Measurements from ENCODE around the gene ARF3.

The ARF3 gene

DNA sequence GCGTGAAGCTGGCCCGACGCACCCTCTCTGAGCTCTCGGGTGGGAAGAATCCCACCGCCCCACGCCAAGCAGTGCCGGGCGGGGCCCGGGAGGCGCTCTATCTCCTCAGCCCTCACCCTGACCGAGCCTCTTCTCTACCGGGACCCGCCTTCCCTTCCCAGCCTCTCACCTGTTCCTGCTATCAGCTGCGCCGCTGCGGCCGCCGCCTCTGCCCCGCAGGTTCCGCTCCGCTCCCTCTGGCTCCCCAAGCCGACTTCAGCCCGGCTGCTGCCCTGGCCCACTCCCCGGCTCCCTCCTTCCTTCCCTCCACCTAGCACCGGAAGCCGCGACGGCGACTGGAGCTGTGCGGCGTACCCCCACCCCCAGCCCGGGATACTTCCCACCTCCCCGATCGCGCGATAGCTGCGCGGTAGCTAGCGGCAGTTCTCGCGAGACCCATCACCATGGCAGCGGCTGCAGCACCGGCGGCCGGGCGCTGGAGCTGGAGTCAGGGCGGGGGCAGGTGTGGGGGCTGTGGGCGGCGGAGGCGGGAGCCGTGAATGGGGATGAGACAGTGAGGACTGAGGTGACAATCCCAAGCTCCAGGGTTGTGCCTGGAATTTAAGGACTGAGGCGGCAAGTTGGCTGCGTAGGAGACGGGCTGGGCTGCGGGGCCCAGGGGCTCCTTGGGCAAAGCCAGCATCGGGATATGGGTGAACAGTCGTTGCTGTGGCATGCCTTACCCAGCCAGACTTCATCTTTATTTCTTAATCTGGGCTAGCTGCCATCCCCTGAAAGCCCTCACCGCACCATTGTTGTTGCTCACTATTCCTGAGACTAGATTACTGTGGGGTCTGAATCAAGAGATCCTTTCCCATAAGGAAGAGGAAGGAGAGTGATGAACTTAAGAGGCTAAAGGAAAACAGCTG, at the start of gene ARF3:
TSS of gene ARF3 (minus strand) at position 347 of the 908 bp plus-strand sequence. CDS start 16,392 bp downstream, outside the sequence.
- H3K4me1 Mint-ChIP-seq: peaks cover 37% of the 10 kb centered on the region
- ATAC-seq: peak; percentile 99
- peak within 1 kb of the TSS; percentile 95 to 97 for H3K4me3 Mint-ChIP-seq

DNA sequence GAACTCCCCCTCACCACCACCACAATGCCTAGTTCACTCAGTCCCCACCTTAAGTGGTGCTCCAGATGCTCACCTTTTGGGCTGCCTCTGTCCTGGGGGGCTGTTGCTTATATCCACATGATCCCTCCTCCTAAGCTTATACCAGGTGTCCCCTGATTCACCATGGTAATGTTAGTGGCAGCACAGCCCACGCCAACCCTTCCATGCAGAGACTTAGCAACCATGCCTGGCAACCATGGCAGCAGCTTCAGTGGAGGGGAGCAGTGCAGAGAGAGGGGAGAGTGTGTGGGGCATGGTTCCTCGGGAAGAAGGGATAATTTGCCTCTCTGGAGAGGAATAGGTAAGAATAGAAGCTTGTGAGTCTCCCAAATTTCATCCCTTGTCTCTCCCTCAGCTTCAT, 43.1 kb upstream of the ARF3 start:
- Mint-ChIP-seq H3K9me3 (no peaks in the 10 kb centered on the region), H3K4me3 (peak overlapping the region in 1 of 2 donors; percentile 7), H3K4me1 (peaks cover 46% of the 10 kb centered on the region), H3K27ac (peak overlapping the region in 1 of 2 donors; percentile 60), H3K27me3 (peaks cover 48% of the 10 kb centered on the region)
- ATAC-seq: no peak
- DNase-seq: no peak

More for the DNA sequence above, at the start of gene ARF3:
- Mint-ChIP-seq H3K9me3 (no peaks in the 10 kb centered on the region), H3K27me3 (peaks cover 26% of the 10 kb centered on the region), H3K27ac (peak within 1 kb of the TSS; percentile 92 to 98)
- peak; percentile 88 to 92 for DNase-seq

DNA sequence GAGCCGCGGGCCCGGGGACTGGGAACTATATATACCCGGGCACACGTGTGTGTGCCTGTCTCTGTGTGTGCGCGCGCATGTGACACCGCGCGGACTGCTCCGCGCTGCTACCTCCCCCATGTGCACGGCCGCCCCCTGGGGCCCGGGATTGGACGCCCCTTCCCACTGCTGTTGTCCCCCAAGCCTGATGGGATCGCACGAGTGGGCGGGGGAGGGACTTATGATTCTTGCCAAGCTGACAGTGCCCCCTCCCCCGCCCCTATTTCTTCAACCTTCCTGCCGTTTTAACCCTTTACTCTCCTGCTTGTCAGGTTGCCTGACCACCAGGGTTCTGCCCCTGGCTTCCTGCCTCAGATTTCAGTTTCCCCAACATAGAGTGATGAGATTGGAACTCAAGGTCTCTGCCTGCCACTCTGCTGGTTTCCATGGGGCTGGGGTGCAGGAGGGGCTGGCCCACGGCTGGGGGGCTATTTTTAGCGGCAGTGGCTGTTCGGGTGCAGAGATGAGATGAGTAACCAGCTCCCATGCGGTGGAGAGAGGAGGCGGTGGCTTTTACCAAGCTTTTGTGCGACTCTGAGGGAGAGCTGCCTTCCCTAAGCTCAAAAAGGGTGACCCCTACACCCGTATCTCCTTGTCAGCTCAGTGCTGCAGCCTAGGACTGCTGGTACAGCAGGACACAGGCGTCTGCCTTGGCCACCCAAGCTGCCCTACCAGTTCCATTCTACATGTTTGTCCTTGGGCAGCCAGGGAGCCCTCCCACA, 42.3 kb upstream of the ARF3 start, which contains the start of gene DDN:
TSS of gene DDN (minus strand) at position 5 of the 761 bp plus-strand sequence. CDS start 88 bp downstream, outside the sequence.
- ATAC-seq (peak; percentile 72), DNase-seq (peak; percentile 47 to 58)
- peak within 1 kb of the TSS in 1 of 2 donors; percentile 81 for H3K27ac Mint-ChIP-seq
- no peaks in the 10 kb centered on the region for H3K9me3 Mint-ChIP-seq
- H3K4me1 Mint-ChIP-seq: peaks cover 51% of the 10 kb centered on the region
- peak within 1 kb of the TSS; percentile 83 to 87 for H3K4me3 Mint-ChIP-seq
- peaks cover 56% of the 10 kb centered on the region for H3K27me3 Mint-ChIP-seq

- Mint-ChIP-seq H3K27ac (no peak overlapping the region), H3K27me3 (peaks cover 64% of the 10 kb centered on the region), H3K9me3 (no peaks in the 10 kb centered on the region), H3K4me1 (peaks cover 51% of the 10 kb centered on the region), H3K4me3 (peak overlapping the region; percentile 73 to 83)
- ATAC-seq (no peak), DNase-seq (no peak)
Observed at GRCh38 chr12:48998497-48999353, 41.4 kb upstream of the ARF3 start.

GRCh38 chr12:48997719-48998496, 40.6 kb upstream of the ARF3 start:
- H3K9me3 Mint-ChIP-seq: no peaks in the 10 kb centered on the region
- no peak overlapping the region for H3K27ac Mint-ChIP-seq
- peaks cover 70% of the 10 kb centered on the region for H3K27me3 Mint-ChIP-seq

GRCh38 chr12:48996794-48997718, 39.8 kb upstream of the ARF3 start:
- no peak overlapping the region for H3K27ac Mint-ChIP-seq
- peak overlapping the region; percentile 64 to 79 for H3K4me3 Mint-ChIP-seq
- peak; percentile 58 for ATAC-seq

More at GRCh38 chr12:48997719-48998496, 40.6 kb upstream of the ARF3 start:
- peak in 1 of 2 donors; percentile 42 for DNase-seq
- peak overlapping the region; percentile 73 to 83 for H3K4me3 Mint-ChIP-seq
- peak; percentile 15 for ATAC-seq
- H3K4me1 Mint-ChIP-seq: peaks cover 51% of the 10 kb centered on the region

GRCh38 chr12:48995086-48995879, 38.0 kb upstream of the ARF3 start:
- no peak for ATAC-seq
- DNase-seq: peak; percentile 42 to 43
- no peaks in the 10 kb centered on the region for H3K9me3 Mint-ChIP-seq
- H3K27me3 Mint-ChIP-seq: peaks cover 69% of the 10 kb centered on the region
- H3K4me3 Mint-ChIP-seq: peak overlapping the region; percentile 26 to 51
- peaks cover 47% of the 10 kb centered on the region for H3K4me1 Mint-ChIP-seq
- H3K27ac Mint-ChIP-seq: no peak overlapping the region

More at GRCh38 chr12:48996794-48997718, 39.8 kb upstream of the ARF3 start:
- Mint-ChIP-seq H3K4me1 (peaks cover 51% of the 10 kb centered on the region), H3K27me3 (peaks cover 70% of the 10 kb centered on the region), H3K9me3 (no peaks in the 10 kb centered on the region)
- DNase-seq: peak in 1 of 2 donors; percentile 64

GRCh38 chr12:48994224-48995085, 37.2 kb upstream of the ARF3 start:
- Mint-ChIP-seq H3K4me3 (no peak overlapping the region), H3K27me3 (peaks cover 69% of the 10 kb centered on the region)
- no peak for DNase-seq

GRCh38 chr12:48993787-48994186, 36.5 kb upstream of the ARF3 start:
- no peak for ATAC-seq
- Mint-ChIP-seq H3K27ac (no peak overlapping the region), H3K4me1 (peaks cover 32% of the 10 kb centered on the region), H3K4me3 (no peak overlapping the region), H3K27me3 (peaks cover 73% of the 10 kb centered on the region), H3K9me3 (no peaks in the 10 kb centered on the region)
- no peak for DNase-seq

More at GRCh38 chr12:48994224-48995085, 37.2 kb upstream of the ARF3 start:
- no peak overlapping the region for H3K27ac Mint-ChIP-seq
- no peak for ATAC-seq
- peaks cover 39% of the 10 kb centered on the region for H3K4me1 Mint-ChIP-seq
- H3K9me3 Mint-ChIP-seq: no peaks in the 10 kb centered on the region

GRCh38 chr12:48991247-48992050, 34.2 kb upstream of the ARF3 start:
- H3K4me1 Mint-ChIP-seq: peaks cover 19% of the 10 kb centered on the region
- H3K4me3 Mint-ChIP-seq: no peak overlapping the region
- H3K27ac Mint-ChIP-seq: no peak overlapping the region
- no peaks in the 10 kb centered on the region for H3K9me3 Mint-ChIP-seq
- DNase-seq: no peak
- peaks cover 80% of the 10 kb centered on the region for H3K27me3 Mint-ChIP-seq
- no peak for ATAC-seq

DNA sequence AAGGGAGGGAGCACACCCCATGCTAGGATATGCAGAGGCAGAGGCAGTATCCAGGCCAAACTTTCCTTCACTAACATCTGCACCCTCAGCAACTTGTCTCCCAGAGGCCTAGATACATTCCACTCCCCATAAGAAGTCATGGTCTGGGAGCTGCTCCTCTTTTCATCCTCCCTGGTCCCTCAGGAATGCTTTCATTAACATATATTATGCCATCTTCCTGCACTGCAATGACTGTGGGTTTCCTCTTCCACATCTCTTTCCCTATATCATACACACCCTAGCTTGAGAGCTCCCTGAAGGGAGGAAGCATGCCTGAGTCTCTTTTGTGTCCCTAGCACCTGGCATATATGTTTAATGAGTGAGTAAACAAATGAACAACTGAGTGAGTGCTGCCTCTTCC, 33.3 kb upstream of the ARF3 start:
- no peak for DNase-seq
- no peak for ATAC-seq
- Mint-ChIP-seq H3K27me3 (peaks cover 80% of the 10 kb centered on the region), H3K4me1 (peaks cover 13% of the 10 kb centered on the region), H3K9me3 (no peaks in the 10 kb centered on the region), H3K4me3 (no peak overlapping the region), H3K27ac (no peak overlapping the region)

Data from stimulated activated naive CD8-positive, alpha-beta T cell treated with anti-CD3 and anti-CD28 coated beads, Interleukin-15, amount 100 ng/mL, for 72 hours (primary cell).